Fibroblast of the aortic adventitia (primary cell): Measurements from ENCODE around the gene MCU. TPM values are rescaled to one million over a fixed set of nuclear protein-coding genes. Genes with fewer than 3 reads are reported as not detected.

Experiments
- DNase-seq: peaks from one replicate; pipeline ENCODE4 v3.0.0-alpha.2; 2010; ENCODE audit warnings: low read depth
- H3K4me3 ChIP-seq: 2 replicates; pipeline ENCODE4 v1.5.1; 2011; ENCODE audit warnings: low read depth, mild to moderate bottlenecking, control low read depth, low read length, moderate library complexity
- total RNA-seq: library from RNA; depleted of rRNA; stranded (reverse); fragments of >200 nt; gene quantifications from 2 replicates; pipeline ENCODE4 v1.2.3, GENCODE V29; 2012; ENCODE audit warnings: low replicate concordance
- TF ChIP-seq, protein P1 (sequence below): IDR thresholded peaks from 2 replicates; pipeline ENCODE4 v1.5.1; 2011; ENCODE audit warnings: mild to moderate bottlenecking, low read length, control low read depth, inconsistent platforms; ENCODE audit not compliant: insufficient read depth

The MCU gene
- total RNA-seq, 1 donor: 32.5 TPM

DNA sequence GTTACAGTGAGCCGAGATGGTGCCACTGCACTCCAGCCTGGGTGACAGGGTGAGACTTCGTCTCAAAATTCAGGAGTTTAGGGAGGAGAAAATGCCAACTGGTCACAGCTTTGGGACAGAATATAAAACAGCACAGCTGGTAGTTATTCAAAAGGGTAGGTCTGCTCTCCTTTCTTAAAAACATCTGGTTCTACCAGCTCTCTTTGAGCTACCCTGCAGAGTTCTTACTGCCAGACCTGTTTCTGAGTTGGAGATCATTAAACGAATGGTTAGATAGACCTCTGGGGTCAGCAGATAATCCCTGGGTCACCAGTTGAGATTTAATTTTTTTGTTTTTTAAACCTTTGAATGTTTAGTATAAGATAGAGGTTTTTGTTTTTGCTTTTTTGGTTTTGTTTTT lies 52.6 kb downstream of the MCU start:
- TF ChIP-seq, protein P1, sequence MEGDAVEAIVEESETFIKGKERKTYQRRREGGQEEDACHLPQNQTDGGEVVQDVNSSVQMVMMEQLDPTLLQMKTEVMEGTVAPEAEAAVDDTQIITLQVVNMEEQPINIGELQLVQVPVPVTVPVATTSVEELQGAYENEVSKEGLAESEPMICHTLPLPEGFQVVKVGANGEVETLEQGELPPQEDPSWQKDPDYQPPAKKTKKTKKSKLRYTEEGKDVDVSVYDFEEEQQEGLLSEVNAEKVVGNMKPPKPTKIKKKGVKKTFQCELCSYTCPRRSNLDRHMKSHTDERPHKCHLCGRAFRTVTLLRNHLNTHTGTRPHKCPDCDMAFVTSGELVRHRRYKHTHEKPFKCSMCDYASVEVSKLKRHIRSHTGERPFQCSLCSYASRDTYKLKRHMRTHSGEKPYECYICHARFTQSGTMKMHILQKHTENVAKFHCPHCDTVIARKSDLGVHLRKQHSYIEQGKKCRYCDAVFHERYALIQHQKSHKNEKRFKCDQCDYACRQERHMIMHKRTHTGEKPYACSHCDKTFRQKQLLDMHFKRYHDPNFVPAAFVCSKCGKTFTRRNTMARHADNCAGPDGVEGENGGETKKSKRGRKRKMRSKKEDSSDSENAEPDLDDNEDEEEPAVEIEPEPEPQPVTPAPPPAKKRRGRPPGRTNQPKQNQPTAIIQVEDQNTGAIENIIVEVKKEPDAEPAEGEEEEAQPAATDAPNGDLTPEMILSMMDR: no peak
- H3K4me3 ChIP-seq: no peak overlapping the region
- no peak for DNase-seq

DNA sequence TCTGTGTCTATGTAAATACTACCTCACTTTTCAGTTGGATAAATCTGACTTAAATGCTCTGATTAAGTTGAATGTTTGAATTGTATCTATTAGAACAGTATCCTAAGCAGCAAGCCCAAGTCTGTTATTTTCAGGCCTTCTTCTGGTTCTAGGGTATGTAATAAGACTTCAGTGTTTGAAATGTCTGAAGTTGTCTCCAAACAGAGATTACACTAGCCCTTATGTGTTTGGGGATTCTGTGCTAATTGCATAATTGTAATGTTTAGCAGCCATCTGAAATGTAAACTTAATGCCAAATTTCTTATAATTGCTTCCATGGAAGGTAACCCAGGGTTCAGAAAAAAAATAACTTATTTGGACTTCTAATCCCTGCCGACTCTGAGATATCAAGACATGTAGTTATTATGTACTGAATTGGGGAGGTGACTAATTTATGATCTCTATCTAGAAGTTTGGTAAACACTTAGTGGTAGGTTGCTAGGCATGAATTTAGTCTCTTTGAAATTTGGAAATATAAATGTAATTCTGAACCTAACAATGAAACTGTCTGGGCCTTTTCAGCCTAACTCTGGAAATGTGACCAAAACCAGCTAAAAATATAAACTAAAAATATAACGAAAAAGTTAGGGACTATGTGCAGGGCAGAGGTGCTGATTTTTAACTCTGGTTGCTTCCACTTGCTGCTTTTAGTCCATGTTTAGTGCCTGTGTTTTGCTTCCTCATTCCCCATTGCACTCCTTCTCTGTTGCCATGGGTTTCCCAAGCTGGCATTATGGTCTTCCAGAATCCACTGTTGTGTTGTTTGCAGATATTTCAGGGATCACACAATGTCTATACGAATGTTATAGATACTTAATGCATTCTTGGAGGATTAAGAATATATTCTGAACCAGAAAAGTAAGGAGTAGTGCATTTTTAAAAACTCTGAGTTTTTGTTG lies 54.8 kb downstream of the MCU start:
- DNase-seq: no peak
- H3K4me3 ChIP-seq: no peak overlapping the region
- TF ChIP-seq, protein P1: no peak

DNA sequence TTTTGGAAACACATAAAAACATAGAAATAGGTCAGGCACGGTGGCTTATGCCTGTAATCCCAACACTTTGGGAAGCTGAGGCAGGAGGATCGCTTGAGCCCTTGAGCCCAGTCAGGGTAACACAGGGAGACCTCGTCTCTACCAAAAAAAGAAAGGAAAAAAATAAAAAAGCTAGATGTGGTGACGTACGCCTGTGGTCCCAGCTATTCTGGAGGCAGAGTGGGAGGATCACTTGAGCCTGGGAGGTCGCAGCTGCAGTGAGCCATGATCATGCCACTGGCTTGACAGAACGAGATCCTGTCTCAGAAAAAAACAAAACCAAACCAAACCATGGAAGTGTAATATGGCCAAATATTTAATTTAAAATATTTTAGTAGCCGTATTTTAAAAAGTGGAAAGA lies 55.6 kb downstream of the MCU start:
- no peak overlapping the region for H3K4me3 ChIP-seq
- no peak for DNase-seq
- TF ChIP-seq, protein P1: no peak

DNA sequence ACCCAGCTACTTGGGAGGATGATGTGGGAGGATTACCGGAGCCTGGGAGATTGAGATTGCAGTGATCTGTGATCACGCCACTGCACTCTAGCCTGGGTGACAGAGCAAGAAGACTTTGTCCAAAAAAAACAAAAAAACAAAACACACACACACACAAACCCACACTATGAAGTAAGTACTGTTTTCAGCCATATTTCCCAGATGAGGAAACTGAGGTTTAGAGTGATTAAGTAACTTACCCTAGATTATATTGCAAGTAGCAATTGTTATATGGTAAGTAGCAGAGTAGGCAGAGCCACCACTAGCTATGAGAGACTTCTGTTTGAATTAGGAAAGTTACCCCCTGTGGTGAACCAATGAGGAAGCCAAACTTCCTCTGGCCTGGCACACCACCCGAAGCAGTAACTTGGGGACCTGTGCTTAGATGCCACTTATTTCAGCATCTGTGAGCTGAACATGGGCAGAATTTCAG lies 61.9 kb downstream of the MCU start:
- DNase-seq: no peak
- no peak overlapping the region for H3K4me3 ChIP-seq
- TF ChIP-seq, protein P1: no peak

DNA sequence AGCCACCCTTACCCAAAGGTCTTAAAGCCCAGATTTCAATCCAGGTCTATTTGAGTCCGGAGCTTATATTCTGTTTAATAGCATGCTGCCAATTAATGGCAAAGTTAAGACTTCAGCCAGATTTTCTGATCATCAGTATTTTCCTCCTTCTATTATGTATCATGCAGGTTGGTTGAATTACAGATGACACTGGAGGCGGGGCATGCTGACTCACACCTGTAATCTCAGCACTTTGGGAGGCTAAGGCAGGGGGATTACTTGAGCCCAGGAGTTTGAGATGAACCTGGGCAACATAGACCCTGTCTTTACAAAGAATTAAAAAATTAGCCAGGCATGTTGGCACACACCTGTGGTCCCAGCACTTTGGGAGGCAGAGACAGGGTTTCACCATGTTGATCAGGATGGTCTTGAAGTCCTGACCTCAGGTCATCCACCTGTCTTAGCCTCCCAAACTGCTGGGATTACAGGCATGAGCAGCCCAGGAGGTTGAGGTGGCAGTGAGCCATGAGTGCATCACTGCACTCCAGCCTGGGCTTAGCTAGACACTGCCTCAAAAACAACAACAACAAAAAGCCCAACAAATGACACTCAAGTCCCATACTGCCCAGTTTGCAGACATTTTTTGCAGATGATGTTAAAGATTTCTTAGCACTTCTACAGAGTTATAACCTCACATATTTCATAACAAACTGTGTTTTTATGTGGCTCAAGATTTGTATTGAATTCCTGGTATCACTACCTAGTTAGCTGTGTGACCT lies 62.5 kb downstream of the MCU start:
- TF ChIP-seq, protein P1: no peak
- H3K4me3 ChIP-seq: no peak overlapping the region
- no peak for DNase-seq

DNA sequence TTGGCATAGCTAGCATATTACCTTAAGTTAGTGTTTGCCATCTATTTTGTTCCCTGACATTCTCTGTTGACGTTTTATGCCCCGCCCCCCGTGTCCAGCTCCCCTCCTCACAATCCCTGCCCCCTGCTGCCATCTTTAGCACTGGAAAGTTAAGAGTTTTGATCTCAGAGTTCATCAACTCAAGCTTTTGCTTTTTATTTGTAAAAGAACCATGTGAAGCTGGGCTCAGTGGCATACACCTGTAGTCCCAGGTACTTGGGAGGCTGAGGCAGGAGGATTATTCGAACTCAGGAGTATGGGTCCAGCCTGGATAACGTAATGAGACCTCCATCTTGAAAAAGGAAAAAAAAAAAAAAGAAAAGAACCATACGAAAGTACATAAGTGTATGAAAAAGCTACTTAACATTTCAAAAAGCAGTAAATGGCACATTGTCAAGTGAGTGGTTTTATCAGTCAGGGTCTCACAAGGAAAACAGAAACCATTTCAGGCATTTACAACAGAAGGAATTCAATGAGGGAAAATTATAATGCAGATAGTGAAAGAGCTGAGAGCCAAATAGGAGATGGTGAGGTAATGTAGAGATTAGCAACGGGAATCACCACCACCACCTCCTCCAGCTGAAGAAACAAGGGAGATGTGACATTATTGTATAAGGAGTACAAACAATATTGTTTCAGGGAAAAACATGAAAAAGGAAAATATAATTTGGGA lies 64.9 kb downstream of the MCU start:
- peak; percentile 86 for DNase-seq
- TF ChIP-seq, protein P1: no peak
- no peak overlapping the region for H3K4me3 ChIP-seq
